Activated naive CD4-positive, alpha-beta T cell treated with anti-CD3 and anti-CD28 coated beads, Interleukin-2, amount 50 U/mL, for 24 hours (primary cell): ENCODE measurements around the gene PTPN6.
A peak's percentile ranks its signal among the peaks of the same experiment; 100 is the strongest.
"Not testable (repeated sequence)": the region's sequence is repeated elsewhere in the genome, so short reads cannot be mapped to it uniquely, and the experiment has no call there.

Experiments
- H3K27ac Mint-ChIP-seq: one replicate; pipeline ENCODE4 v1.8.0; 2021; ENCODE audit warnings: mild to moderate bottlenecking, mixed read lengths
- H3K27me3 Mint-ChIP-seq: one replicate; pipeline ENCODE4 v1.8.0; 2021; ENCODE audit warnings: mixed read lengths
- H3K36me3 Mint-ChIP-seq: one replicate; pipeline ENCODE4 v1.8.0; 2021; ENCODE audit warnings: mixed read lengths
- H3K4me1 Mint-ChIP-seq: one replicate; pipeline ENCODE4 v1.8.0; 2021; ENCODE audit warnings: mixed read lengths
- H3K4me3 Mint-ChIP-seq: one replicate; pipeline ENCODE4 v1.8.0; 2021; ENCODE audit warnings: mild to moderate bottlenecking, mixed read lengths
- H3K9me3 Mint-ChIP-seq: one replicate; pipeline ENCODE4 v1.8.0; 2021; ENCODE audit warnings: mixed read lengths

The PTPN6 gene

DNA sequence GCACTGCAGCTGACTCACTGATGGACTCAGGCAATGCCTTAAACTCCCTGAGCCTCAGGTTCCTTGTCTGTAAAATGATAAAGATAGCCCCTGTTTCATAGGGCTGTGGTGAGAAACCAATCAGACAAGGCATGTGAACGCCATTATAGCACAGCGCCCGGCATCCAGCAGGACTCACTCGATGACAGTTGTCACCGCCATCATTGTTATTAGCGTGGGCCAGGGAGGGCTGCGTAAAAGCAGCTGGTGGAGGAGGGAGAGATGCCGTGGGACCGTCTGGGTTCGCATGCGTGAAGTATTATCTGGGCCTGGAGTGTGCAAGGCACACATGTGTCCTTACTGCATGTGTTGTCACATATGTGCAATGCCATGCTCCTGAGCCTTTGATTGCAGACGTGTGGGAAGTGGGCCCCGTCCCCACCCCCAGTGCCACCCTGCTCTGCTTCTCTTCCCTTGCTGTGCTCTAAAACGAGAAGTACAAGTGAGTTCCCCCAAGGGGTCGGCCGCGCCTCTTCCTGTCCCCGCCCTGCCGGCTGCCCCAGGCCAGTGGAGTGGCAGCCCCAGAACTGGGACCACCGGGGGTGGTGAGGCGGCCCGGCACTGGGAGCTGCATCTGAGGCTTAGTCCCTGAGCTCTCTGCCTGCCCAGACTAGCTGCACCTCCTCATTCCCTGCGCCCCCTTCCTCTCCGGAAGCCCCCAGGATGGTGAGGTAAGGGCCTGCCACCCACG, at the start of gene PTPN6:
PTPN6 (plus strand) TSS at position 546 of the 730 bp plus-strand sequence; CDS start at position 703, 157 bp downstream.
- no peaks in the 10 kb centered on the region for H3K27me3 Mint-ChIP-seq
- peaks cover 30% of the 10 kb centered on the region for H3K36me3 Mint-ChIP-seq
- peaks cover 72% of the 10 kb centered on the region for H3K4me1 Mint-ChIP-seq
- H3K4me3 Mint-ChIP-seq = peak within 1 kb of the TSS; percentile 99
- H3K27ac Mint-ChIP-seq = peak within 1 kb of the TSS; percentile 99
- H3K9me3 Mint-ChIP-seq = no peaks in the 10 kb centered on the region

DNA sequence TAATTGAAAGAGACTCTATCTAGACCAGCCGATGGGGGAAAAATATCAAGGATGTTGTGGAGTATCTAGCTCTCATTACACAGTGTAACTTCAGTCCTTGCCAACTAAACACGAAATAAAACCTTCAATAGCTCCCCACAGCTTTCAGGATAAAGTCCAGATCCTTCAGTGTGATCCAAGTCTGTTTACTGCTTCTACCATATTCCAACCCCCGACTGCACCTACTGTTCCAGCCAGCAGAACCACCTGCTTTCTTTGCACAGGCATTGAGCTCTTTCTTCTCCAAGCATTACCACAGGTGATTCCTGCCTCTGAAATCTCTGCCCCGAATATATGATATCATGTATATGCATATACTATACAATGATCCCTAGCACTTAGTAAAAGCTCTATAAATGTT, 48.7 kb upstream of the PTPN6 start:
- Mint-ChIP-seq H3K4me3 (no peak overlapping the region), H3K27me3 (no peaks in the 10 kb centered on the region), H3K9me3 (no peaks in the 10 kb centered on the region), H3K36me3 (no peaks in the 10 kb centered on the region), H3K27ac (no peak overlapping the region), H3K4me1 (peaks cover 8% of the 10 kb centered on the region)

DNA sequence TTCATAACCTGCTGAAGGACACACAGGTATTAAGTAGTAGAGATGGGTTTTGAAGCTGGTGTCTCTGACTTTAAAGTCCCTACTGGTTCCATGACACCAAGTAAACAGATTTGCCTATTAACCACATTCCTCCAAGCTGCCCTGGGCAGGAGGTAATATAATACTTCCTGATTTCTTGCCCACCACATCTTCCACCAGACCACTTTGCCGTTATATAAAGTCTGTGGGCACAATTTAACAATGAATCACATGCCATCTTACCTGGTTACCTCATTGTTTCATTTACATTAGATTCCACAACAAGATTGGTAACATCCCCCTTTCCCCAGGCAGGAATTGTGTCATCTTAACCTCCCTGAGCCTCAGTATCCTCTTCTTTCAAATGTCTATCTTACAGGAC, 47.4 kb upstream of the PTPN6 start:
- Mint-ChIP-seq H3K9me3 (no peaks in the 10 kb centered on the region), H3K4me1 (peaks cover 8% of the 10 kb centered on the region), H3K27ac (no peak overlapping the region), H3K36me3 (no peaks in the 10 kb centered on the region), H3K27me3 (no peaks in the 10 kb centered on the region), H3K4me3 (no peak overlapping the region)

DNA sequence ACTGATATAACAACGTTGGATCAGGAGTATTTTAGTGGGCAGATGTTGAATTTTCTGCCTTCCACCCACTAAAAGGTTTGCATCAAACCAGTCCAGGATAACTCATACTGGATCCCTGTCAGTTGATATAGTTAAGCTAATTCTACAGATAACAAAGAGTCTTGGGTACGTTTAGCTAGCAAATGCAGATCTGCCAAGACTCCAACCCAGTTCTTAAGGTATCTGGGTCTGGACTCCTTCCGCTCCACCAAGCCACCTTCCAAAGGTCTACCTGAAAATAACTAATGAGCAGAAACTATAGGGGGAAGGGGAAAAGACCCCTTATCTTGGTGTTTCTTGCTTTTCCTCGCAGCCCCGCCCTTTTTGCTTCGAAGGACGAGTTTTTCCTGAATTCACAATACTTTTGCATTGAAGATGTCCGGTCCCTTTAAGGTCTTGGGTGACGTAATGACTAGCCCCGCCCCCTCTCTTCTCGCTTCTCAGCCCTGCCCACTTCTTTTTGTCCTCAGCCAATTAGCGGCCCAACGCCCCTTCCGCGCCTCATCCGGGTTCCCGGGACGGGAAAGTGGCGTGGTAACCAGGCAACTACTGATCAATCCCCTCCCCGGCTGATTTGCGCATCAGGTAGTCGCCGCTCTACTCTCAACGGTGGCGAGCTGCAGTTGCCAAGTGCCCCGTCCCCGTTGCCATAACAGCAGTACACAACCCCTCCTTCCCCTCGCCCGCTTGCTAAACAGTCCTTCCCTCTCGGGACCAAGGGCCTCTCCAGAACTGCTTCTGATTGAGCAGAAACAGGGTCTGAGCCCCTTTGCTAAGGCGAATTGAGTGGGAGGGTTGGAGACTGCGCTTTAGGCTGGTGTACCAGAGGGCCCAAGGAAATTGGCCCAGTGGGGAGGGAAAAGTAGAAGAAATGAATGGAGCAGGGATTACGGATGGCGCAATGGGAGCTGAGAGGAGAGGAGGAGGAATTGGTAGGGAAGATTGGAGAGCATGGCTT, 46.6 kb upstream of the PTPN6 start, which contains the start of gene LRRC23:
LRRC23 (plus strand) TSS at position 543 of the 997 bp plus-strand sequence. CDS start 812 bp downstream, outside the sequence.
- Mint-ChIP-seq H3K27ac (no peak within 1 kb of the TSS), H3K27me3 (no peaks in the 10 kb centered on the region), H3K4me3 (no peak within 1 kb of the TSS), H3K4me1 (peaks cover 5% of the 10 kb centered on the region), H3K9me3 (no peaks in the 10 kb centered on the region), H3K36me3 (no peaks in the 10 kb centered on the region)

DNA sequence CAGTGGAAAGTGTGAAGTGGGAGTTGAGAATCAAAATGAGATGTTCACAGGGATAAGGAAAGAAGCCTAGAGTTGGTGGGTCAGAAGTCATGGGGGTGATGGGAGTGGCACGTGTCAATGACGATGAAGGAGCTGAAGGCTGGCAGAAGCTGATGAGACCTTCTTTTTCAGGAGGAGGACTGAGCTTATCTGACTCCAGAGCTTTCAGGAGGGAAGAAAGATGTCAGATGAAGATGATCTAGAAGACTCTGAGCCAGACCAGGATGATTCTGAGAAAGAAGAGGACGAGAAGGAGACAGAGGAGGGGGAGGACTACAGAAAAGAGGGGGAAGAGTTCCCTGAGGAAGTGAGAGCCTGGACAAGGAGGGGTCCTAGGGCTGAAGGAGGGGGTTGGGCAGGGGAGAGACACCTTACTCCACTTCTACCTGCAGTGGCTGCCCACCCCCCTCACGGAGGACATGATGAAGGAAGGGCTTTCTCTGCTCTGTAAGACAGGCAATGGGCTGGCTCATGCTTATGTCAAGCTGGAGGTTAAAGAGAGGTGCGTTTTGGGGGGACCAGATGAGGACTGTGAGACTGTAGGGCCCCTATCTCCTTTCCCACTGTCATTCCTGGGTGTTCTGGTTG, 45.6 kb upstream of the PTPN6 start:
- Mint-ChIP-seq H3K9me3 (no peaks in the 10 kb centered on the region), H3K27me3 (no peaks in the 10 kb centered on the region), H3K4me1 (peaks cover 3% of the 10 kb centered on the region), H3K27ac (no peak overlapping the region), H3K36me3 (no peaks in the 10 kb centered on the region), H3K4me3 (no peak overlapping the region)

DNA sequence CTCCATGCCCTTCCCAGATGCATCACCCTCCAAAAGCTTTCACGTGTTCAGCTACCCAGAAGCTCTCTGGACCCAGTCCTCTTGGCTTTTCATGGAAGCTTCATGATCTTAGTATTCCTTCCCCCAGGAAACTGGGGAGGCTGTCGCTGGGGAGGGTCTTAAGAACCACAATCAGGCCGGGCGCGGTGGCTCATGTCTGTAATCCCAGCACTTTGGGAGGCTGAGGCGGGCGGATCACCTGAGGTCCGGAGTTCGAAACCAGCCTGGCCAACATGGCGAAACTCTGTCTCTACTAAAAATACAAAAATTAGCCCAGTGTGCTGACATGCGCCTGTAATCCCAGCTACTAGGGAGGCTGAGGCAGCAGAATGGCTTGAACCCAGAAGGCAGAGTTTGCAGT, 43.0 kb upstream of the PTPN6 start:
- H3K27ac Mint-ChIP-seq, H3K9me3 Mint-ChIP-seq: not testable (repeated sequence)

DNA sequence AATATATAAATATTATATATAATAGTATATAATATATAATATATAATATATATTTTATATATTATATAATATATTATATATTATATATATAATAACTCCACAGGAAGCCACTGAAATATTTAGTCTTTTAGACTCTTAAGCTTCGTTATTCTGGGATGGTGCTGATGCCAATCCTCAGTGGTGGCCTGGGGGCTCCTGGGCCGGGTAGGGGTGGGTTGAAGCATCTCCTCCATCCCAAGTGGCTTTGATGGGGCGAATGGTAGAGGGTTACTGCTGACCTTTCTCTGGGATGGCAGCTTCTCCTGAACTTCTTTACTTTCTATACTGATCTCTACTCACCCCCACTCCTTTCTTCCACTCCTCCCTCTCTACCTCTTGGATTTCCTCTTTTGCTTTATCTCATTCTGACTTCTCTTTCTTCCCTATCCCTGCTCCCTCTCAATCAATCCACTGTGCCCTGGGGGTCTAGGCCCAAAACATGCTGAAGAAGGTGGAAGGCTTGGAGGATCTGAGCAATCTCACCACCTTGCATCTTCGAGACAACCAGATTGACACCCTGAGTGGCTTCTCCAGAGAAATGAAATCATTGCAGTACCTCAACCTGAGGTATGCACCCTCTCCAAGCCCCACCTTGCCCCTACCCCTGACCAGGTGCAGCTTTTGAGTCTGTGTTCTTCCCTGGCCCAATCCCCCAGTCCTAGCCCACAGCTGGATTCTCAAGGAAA, 41.6 kb upstream of the PTPN6 start:
- Mint-ChIP-seq H3K36me3 (no peaks in the 10 kb centered on the region), H3K4me3 (no peak overlapping the region), H3K27me3 (no peaks in the 10 kb centered on the region), H3K9me3 (no peaks in the 10 kb centered on the region), H3K27ac (no peak overlapping the region), H3K4me1 (peaks cover 15% of the 10 kb centered on the region)

More for the DNA sequence above, 43.0 kb upstream of the PTPN6 start:
- H3K4me3 Mint-ChIP-seq, H3K36me3 Mint-ChIP-seq, H3K27me3 Mint-ChIP-seq, H3K4me1 Mint-ChIP-seq: not testable (repeated sequence)

DNA sequence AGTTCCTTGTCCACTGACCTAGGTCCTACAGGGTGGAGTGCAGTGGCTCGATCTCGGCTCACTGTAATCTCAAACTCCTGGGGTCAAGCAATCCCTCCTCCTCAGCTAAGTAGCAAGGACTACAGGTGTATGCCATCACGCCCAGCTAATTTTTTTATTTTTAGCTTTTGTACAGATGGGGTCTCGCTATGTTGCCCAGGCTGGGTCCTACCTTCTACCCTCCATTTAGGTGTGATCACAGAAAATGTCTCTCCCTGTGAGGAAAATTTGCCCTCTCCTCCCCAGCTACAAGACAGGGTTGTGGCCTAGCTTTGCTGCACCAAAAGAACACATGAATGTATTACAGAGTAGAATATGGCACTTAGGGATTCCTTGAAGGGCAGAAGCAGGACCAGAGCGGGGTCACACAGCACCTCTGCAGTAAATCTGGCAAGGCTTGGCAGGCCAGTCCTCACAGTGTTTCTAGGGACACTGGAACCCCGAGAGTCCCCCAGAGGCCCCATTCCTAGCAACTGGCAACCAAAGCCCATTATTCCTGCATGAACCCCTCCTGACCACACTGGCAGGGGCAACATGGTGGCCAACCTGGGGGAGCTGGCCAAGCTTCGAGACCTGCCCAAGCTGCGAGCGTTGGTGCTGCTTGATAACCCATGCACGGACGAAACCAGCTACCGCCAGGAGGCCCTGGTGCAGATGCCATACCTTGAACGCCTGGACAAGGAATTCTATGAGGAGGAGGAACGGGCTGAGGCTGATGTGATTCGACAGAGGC, 38.8 kb upstream of the PTPN6 start:
- H3K4me3 Mint-ChIP-seq = peak overlapping the region; percentile 56
- no peaks in the 10 kb centered on the region for H3K9me3 Mint-ChIP-seq
- no peaks in the 10 kb centered on the region for H3K36me3 Mint-ChIP-seq
- no peaks in the 10 kb centered on the region for H3K27me3 Mint-ChIP-seq
- peak overlapping the region; percentile 77 for H3K27ac Mint-ChIP-seq
- peaks cover 38% of the 10 kb centered on the region for H3K4me1 Mint-ChIP-seq

DNA sequence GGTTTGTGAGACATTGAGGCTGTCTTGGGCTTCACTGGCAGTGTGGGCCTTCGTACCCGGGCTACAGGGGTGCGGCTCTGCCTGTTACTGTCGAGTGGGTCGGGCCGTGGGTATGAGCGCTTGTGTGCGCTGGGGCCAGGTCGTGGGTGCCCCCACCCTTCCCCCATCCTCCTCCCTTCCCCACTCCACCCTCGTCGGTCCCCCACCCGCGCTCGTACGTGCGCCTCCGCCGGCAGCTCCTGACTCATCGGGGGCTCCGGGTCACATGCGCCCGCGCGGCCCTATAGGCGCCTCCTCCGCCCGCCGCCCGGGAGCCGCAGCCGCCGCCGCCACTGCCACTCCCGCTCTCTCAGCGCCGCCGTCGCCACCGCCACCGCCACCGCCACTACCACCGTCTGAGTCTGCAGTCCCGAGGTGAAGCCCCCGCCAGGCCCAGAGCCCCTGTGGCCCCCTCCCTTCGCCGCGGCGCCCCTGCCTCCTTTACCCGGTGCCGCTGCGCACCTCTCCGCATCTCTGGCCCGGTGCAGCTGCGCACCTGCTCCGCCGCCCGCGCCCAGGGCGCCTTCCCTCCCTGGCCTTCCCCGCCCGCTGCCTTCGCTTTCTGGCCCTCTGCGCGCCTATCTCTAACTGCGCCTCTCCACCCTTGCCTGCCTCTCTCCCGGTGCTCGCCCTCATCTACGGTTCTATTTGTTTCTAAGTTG, 36.8 kb upstream of the PTPN6 start, which contains the start of gene ENO2:
ENO2 (plus strand) TSS at position 335 of the 701 bp plus-strand sequence. CDS start 1,253 bp downstream, outside the sequence.
- Mint-ChIP-seq H3K27ac (peak within 1 kb of the TSS; percentile 95), H3K27me3 (no peaks in the 10 kb centered on the region), H3K9me3 (no peaks in the 10 kb centered on the region), H3K36me3 (no peaks in the 10 kb centered on the region), H3K4me1 (peaks cover 38% of the 10 kb centered on the region), H3K4me3 (peak within 1 kb of the TSS; percentile 95)

DNA sequence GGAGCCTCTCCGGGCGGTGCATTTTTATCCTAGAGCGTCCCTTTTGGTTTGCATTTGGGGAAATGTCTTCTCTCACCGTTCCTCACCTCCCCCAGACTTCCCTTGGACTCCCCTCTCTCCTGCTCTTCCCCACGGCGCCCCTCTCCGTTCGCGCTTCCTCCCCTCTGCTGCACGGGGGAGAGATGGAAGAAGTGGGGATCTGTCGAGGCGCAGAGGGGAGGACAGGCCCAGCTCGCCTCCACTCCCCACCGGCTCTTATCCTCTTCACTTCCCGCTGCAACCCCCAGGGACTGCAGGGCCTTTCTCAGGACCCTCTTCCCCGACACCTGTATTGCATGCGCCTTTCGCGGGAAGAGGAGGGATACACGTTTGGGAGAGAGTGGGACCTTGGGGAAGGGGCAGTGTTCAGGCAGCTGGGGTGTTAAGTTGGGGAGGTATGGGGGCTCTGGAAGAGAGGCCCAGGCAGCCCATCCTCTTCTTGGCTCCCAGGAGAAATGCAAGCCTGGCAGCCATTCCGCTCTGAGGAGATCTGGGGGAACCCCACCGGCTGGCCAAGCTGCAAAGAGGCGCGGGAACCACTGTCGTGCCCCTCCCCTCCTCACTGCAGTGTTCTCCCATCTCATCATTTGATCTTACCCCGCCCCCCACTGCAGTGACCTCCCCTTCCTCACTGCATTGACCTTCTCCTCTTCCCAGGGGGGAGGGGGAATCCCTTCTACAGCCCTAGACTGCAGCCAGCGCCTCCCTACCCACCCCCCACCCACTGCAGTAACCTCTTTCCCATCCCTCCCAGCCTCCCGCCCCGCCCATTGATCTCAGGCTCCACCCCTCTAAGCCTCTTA, 36.0 kb upstream of the PTPN6 start:
- Mint-ChIP-seq H3K27me3 (no peaks in the 10 kb centered on the region), H3K4me3 (peak overlapping the region; percentile 95), H3K9me3 (no peaks in the 10 kb centered on the region), H3K27ac (peak overlapping the region; percentile 95), H3K36me3 (no peaks in the 10 kb centered on the region), H3K4me1 (peaks cover 38% of the 10 kb centered on the region)

DNA sequence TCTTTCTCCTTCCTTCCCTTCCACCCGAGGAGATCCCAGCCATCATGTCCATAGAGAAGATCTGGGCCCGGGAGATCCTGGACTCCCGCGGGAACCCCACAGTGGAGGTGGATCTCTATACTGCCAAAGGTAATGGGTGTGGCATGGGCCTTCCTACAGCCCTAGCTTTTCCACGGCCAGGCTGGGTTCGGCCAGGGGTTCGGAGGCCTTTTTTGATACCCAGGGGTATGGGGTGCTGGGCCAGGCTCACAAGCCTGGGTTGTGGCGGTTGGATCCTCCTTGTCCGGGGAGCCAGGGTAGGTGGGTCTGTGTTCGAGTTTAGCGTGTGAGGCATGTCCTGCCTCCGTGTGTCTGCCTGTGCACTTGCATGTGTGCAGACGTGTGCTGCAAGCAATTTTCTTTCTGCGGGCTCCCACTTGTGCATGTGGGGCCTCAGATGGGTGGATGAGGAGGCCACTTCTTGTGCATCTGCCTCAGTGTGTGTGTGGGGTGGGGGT, 35.3 kb upstream of the PTPN6 start:
- Mint-ChIP-seq H3K9me3 (no peaks in the 10 kb centered on the region), H3K36me3 (no peaks in the 10 kb centered on the region), H3K27me3 (no peaks in the 10 kb centered on the region), H3K4me3 (peak overlapping the region; percentile 95), H3K27ac (peak overlapping the region; percentile 51), H3K4me1 (peaks cover 38% of the 10 kb centered on the region)

DNA sequence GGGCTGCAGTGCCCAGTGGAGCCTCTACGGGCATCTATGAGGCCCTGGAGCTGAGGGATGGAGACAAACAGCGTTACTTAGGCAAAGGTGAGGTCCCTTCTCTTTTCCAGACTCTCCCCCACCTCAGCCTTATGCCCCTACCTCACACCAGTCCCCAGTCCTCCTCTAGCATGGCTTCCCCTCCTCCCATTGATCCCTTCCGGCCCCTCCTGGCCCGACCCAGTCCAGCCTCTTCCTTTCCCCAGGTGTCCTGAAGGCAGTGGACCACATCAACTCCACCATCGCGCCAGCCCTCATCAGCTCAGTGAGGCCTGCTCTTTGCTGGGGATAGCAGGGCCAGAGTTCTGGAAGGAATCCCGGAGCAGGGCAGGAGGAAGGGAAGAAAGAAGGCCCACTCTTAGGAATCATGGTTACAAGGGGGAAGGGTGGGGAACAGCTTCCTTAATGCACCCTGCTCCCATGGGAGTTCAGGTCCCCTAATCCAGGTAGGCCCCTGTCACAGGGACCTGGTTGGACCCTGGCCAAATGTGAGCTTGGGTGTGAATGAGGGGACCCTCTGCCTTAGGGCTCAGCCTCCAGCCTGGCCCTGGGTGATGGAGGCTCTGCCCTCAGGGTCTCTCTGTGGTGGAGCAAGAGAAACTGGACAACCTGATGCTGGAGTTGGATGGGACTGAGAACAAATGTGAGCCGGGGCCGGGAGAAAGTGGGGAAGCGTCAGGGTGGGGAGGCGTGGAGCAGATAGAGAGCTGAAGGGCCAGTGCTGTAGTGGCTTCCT, 34.5 kb upstream of the PTPN6 start:
- H3K4me1 Mint-ChIP-seq = peaks cover 38% of the 10 kb centered on the region
- peak overlapping the region; percentile 95 for H3K4me3 Mint-ChIP-seq
- H3K36me3 Mint-ChIP-seq = no peaks in the 10 kb centered on the region
- no peaks in the 10 kb centered on the region for H3K27me3 Mint-ChIP-seq
- peak overlapping the region; percentile 68 for H3K27ac Mint-ChIP-seq
- H3K9me3 Mint-ChIP-seq = no peaks in the 10 kb centered on the region
